HG02852 (cell line): ENCODE data around the gene QDPR.
"Not testable (repeated sequence)": the region's sequence is repeated elsewhere in the genome, so short reads cannot be mapped to it uniquely, and the experiment has no call there.

Source experiments
- ATAC-seq: cut with Tn5 transposase; IDR thresholded peaks from one replicate; pipeline ENCODE4 v1.9.1; 2021; ENCODE audit warnings: mild to moderate bottlenecking, moderate library complexity; ENCODE audit not compliant: unreplicated experiment

Gene QDPR

DNA sequence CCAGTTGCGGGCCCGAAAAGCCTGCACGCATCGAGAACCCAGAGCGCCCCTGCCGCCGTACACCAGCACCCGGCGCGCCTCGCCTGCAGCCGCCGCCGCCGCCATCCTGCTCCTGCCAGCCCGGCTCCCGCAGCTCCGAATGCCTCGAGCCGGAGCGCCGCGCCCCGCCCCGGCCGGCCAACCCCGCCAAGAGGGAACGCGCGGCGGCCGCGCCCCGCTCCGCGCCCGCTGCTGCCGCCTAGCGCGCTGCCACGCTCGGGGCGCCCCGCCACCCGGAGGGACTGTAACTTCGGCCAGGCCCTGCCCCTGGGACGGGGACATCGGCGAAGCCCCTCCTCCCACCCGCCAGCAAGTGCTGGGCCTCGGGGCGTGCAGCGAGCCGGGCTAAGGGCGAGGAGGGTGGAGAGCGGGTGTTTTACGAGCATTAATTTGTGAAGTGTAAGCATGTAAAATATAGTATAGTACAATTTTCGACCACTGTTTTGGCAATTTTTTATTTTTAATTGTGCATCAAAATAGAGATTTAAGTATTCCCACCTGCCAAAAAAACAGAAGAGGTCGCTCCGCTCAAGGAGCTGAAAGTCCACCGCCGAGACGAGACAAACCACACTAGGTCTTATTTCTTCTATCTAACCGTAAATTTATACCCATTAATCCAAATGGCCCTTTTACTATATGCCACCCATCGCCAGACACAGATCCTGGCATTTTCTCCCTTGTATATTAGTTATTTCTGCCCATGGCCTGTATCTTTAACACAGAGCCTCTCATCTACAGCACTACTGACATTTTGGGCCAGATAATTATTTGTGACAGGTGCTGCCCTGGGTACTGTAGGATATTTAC lies at the start of gene QDPR:
QDPR (minus strand) TSS at position 141 of the 846 bp plus-strand sequence; CDS start at position 105, 36 bp downstream.
- ATAC-seq, result peak; percentile 93

DNA sequence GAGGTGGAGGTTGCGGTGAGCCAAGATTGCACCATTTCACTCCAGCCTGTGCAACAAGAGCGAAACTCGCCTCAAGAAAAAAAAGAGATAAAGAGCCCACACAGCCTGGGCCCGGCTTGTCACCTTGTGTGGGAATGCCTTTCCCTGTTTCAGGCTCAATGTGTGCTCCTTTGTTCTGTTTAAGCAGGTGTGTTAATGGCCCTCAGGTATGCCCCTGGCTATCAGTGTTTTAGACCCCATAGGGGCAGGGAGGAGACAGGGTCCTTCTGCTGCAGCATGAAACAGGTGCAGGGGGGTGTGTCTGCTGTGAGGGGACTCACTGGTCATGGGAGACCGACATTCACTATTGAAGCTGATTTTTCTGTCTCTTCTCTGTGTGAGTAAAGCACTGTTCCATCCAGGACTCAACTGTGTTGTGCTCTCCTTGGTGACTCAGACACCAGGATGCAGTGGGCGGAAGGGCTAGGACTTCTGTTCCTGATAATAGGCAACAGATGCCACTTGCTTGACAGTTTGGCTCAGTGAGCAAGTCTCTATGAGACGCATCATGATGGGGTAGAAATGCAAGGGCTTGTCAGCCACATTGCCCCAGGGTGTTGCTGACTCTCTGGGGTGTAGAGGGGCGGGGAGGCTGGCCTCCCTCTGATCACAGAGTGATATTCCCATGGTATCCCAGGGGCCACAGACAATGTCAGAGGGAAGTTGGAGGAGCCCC lies 49.5 kb upstream of the QDPR start:
- ATAC-seq, result no peak

DNA sequence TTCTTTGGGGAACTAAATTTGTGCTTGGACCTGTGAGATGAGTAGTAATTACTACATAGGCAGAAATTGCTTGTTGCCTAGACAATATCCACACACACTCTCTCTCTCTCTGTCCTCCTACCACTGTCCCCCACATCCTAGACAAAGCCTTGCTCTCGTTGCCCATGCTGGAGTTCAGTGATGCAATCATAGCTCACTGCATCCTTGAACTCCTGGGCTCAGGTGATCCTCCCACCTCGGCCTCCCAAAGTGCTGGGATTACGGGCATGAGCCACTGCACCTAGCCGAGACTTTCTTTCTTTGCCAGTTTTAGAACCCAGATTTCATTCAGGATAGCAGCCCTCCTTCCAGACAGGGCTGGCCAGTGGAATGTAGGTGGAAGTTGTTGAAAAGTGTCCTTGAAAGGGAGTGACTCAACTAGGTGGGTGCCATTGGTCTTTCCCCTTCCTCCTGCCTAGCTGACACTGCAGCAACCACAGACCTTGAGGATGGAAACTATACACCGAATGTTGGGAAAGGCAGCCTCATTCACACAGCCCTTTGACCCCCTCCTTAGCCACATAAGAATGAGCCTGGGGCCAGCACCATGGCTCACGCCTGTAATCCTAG lies 48.3 kb upstream of the QDPR start:
- ATAC-seq, result no peak

DNA sequence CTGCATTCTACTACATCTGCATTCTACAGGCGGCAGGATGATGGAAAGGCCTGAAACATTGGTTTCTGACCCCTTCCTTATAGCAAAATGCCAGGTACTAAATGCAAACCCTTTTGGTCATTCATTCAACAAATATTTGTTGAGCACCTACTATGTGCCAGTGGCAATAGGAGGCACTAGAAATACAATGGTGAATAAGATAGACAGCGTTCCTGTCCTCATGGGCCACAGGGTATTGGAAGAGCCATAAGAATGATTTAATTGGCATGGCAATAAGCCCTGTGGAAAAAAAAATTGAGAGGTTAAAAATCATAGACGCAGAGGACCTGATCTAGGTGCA lies 47.8 kb upstream of the QDPR start:
- ATAC-seq, result no peak

DNA sequence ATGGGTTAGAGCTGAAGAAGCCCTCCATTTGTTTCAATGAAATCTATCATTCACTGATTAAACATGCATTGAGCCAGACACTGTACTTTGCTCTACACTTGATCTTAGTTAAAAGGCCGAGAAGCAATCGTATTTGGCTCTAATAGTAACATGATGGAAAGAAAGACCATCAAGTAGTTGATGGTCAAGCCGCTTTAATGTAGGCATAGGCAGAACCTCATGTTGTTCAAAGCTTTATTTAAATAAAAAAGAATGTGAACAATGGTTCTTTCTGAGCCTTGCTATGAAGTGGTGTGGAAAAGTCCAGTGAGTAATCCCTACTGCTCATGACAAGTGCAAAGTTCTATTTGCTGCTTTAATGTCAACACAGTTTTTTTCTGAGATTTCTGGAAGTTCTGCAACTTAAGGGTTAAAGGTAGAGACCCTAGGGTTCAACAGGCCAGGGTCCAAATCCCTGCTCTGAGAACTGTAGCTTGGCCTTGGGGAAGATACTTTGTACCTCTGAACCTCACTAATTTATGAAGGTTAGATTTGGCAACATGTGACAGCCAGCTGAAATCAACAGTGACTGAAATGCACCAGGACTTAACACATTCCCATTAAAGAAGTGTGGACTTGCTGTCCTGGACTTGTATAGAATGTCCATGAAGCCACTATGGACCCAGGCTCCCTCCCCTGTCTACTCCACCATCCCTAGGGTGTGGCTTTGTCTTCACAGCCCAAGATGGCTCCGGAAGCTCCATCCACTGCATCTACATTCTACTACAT lies 47.2 kb upstream of the QDPR start:
- no peak for ATAC-seq

DNA sequence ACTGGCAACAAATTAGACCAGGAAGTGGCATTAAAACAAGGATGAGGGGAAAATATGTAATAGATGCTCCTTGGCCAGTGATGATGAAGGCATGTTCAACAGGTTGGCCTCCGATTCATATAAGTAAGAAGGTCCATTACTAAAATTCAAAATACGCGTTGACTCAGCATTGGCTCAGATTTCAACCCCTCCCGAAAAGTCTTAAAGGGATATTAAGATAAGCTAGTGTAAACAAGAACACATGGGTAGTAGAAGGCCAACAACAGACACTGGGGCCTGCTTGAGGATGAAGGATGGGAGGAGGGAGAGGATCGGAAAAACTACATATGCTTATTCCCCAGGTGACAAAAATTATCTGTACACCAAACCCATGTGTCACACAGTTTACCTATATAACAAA lies 46.0 kb upstream of the QDPR start:
- ATAC-seq, result no peak

DNA sequence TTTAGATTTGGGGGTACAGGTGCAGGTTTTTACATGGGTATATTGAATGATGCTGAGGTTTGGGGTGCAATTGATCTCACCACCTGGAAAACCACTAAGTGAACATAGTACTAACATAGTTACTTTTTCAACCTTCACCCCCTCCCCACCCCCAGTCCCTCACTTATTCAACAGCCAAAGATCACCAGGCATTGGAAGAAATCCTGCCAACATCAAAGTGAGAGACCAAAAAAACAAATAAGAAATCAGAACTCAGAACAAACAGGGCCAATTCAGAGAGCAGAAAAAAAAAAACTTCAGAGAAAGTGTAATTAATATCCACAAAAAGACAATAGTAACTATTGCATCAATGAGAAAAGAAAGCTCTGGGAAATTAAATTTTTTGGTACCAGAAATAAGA lies 44.6 kb upstream of the QDPR start:
- no peak for ATAC-seq

DNA sequence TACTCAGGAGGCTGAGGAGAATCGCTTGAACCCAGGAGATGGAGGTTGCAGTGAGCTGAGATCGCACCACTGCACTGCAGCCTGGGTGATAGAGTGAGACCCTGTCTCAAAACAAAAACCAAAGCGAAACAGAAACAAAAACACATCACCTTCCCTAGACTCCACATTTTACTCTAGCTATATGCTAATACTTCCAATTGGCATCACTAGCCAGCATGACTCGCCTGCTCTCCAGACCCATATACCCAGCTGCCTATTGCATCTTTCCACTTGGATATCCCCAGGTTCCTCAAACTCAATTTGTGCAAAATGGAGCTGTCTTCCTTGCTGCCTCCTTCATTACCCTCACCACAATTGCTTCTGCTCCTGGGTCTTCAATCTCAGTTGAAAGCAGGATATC lies 42.7 kb upstream of the QDPR start:
- no peak for ATAC-seq

DNA sequence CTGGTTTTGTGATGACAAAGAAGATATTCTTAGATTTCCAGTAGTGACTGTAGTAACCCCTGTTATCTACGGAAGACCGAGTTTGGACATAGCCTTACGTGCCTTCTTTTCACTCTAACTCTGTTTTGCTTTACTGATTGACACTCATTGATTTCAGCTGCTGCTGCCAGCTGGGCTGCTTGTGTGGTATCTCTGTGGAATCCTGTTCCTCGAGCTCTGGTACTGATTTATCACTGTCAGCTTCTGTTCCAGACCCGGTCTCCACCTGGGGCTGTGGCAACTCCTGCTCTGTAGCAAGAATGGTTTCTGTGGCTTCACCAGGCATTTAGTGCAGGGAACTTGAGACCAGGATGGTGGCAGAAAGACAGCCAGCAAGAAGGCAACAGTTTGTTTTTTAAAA lies 40.5 kb upstream of the QDPR start:
- ATAC-seq, result no peak

DNA sequence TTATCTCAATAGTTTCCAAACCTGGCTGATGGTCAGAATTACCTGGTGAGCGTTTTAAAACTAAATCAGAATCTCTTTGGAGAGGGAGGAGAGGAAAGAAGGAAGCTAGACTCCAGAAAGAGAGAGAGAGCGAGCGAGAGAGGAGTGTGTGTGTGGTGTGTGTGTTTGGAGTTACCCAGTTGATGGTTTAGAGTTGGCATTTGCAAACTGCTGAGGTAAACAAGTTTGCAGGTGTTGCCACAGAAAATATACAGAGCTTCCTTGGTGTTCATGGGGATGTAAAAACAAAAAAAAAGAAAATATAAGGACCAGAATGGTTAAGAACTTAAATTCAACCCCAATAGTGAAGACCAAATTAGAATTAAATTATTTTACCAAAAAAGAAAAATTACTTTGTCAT lies 38.7 kb upstream of the QDPR start:
- no peak for ATAC-seq

DNA sequence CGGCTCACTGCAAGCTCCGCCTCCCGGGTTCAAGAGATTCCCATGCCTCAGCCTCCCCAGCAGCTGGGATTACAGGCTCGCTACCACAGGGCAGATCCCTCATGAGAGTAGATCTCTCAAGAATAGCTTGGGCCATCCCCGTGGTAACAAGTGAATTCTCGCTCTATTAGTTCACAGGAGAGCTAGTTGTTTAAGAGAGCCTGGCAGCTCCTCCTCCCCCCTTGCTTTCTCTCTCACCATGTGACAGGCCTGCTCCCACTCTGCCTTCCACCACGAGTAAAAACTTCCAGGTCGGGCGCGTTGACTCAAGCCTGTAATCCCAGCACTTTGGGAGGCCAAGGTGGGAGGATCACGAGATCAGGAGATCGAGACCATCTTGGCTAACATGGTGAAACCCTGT lies 34.8 kb upstream of the QDPR start:
- ATAC-seq, result no peak

DNA sequence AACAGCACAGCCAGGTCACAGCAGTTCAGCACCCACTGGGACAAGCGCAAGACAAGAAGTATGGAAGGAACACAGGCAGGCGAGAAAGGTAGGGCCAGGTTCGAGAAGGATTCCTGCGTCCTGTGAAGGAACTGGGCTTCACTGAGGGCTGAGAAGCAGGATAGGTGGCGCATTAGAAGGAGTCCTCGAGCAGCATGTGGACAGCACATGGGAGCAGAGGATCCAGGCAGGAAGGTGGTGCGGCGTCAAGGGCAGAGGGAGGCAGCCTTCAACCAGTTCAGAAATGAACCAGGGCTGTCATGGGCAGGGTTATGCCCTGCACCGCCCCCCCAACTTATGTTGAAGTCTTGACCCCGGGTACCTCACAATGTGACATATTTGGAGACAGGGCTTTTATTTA lies 34.3 kb upstream of the QDPR start:
- ATAC-seq, result no peak

DNA sequence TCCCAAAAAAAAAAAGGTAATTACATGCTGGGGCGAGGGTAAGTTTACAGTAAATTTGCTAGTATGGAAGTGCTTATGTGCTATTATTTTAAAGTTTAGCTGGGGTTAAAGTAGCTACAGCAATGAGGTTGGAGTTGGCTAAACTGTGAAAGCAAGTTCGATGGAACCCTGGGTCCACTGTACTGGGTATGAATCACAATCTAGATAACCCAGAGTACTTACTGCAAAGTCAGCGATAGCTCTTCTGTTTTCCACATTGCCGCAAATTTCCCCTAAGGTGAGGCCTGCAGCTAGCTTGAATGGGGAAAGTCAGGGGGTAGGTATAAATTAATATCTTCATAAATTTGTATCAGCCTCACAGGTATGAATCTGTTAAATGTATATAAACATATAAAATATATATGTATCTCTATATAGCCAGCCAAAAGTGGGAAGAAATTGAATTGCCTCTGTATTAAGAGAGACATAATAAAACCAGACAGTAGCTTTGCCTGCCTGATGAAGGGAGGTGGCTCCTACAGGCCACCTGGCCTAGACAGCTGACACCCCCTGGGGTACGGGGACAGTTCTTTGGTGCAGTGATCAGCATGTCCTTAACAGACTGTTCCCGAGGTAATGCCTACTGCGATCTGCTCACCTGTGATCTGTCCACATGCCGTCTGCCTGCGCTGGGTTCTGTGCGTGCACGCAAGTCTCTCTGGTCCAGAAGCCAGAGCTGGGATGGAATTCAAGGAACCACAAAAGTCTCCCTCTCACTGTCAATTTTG lies 33.7 kb upstream of the QDPR start:
- no peak for ATAC-seq

DNA sequence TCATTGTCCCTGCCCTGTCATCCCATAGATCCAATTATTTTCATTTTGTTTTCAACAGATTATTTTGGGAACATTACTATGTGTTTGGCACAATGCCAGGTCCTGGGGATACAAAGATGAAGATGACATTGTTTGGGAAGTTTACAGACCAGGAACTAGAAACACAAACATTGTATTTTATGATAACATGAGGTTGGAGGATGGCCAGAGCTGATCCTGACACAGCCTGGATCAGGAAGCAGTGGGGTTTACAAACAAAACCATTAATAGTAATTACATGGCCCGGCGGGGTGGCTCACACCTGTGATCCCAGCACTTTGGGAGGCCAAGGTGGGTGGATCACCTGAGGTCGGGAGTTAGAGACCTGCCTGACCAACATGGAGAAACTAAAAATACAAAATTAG lies 32.9 kb upstream of the QDPR start:
- ATAC-seq, result no peak

DNA sequence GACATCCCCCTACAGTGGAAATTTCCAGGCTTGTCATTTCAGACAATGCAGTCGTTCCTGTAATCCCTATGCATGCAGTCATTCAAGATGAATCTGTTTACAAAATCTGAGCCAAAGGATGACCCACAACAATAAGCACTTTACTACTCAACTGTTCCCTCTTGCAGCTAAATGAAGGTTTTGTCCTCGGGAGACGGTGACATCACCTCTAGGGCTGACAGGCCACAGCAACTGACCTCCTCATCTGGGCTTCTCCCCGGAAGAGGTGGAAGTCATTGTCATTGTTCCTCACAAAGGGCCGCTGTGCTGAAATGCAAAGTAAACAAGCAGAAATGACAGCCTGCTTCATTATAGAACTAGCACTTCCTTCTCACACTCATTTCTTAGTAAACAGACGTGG lies 32.3 kb upstream of the QDPR start:
- no peak for ATAC-seq

DNA sequence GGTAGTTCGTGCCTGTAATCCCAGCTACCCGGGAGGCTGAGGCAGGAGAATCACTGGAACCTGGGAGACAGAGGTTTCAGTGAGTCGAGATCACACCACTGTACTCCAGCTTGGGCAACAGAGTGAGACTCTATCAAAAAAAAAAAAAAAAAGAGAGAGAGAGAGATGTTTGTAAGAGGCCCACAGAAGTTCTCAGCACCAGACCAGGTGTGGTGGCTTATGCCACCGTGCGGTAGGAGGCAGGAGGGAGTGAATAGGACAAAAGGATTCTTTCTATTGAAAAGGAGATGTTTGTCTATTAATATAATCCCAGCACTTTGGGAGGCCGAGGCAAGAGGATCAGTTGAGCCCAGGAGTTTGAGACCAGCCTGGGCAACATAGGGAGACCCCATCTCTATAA lies 25.2 kb upstream of the QDPR start:
- ATAC-seq, result not testable (repeated sequence)

DNA sequence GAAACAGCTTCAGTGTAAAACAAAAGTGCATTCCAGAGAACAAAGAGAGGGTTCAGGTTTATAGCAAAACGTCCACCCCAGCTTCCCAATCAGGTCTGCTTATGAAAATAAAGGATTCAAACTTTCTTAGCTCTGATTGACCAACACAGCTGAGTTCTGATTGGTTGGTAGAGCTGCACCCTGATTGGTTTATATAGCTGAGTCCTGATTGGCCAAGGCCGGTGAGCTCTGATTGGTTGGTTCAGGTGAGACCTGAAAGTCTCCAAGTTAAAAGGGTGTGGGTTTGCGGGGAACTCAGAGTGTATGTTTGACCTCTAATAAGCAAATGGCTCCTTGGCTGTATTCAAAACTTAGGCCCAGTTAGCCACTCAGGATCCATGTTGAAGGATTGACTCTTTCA lies 24.0 kb upstream of the QDPR start:
- no peak for ATAC-seq

DNA sequence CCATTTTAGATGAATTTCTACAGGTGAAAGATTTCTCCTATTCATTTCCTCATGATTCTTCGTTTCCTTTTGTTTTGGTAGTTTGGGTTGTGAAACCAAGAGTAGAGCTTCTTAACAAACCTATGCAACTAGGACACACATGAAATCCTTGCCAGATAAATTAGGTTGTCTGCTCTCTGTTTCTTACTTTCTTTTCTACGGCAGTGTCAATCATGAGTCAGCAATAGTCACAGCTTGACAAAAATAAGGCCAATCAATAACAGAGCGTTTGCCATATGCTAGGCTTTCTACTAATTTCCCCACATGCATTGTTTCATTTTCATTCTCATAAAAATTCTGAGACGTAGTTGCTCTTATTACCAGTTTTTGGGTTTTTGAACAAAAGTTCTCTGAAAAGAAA lies 23.4 kb upstream of the QDPR start:
- no peak for ATAC-seq

DNA sequence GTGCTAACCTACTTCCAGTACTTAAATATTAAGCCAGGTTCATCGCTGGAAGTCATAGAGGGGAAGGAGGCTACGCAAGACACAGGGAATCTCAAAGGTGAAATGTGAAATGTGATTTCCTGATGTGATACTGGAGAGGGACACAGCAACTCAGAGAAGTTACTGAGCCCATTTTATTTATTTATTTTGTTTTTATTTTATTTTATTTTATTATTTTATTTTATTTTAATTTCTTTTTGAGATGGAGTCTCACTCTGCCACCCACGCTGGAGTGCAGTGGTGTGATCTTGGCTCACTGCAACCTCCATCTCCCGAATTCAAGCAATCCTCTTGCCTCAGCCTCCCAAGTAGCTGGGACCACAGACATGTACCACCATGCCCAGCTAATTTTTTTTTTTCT lies 22.8 kb upstream of the QDPR start:
- ATAC-seq, result no peak

DNA sequence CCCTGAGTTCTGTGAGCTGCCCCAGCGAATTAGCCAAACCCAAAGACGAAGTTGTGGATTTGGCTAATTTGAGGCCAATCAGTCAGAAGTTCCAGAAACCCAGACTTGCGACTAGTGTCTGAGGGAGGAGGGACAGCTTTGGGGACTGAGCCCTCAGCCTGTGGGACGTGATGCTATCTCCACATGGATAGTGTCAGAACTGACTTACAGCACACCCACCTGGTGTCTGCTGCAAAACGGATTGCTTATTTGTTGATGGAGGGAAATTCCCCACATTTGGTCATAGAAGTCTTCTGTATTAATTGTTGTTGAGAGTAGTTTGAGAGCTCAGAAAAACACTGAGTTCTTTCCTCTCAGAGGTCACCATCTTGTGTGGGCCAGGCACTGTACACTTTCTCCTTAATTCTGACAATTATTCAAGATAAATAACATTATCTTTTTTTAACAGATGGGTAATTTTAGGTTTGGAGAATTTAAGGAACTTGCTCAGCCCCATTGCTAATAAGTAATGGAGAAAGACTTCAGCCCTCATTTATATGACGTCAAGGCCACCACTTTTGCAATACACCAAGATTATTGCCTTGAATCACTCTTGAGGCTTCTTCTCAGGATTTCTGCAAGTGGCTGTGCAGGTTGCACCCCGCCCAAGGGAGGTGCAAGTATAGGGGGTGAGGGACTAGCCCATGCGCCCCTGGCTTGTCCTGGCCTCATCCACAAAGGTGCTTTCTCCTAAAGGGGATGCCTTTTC lies 19.8 kb upstream of the QDPR start:
- no peak for ATAC-seq
